ENCODE measurements around the gene PICALM.

- TF ChIP-seq POLR2A (IDR thresholded peaks at IDR 0.05) (peak in 1 of 4 donors; percentile 28), EP300 (IDR thresholded peaks at IDR 0.05) (peak; percentile 24), CTCF (IDR thresholded peaks at IDR 0.05) (peak in 1 of 7 experiments; percentile 13), POLR2AphosphoS5 (IDR thresholded peaks at IDR 0.05) (peak; percentile 86 to 97 (median 91))
Observed at GRCh38 chr11:86068951-86069407, at the start of gene PICALM.
